SU-DHL-6 (cell line): ENCODE measurements around the gene OR6B2.

Source experiments
- CTCF ChIP-seq: fragments of 200-600 bp; sonication (generic); IDR thresholded peaks from one replicate; pipeline ENCODE4 v1.5.1; 2017; ENCODE audit warnings: antibody characterized with exemption, mild to moderate bottlenecking, low read length, moderate library complexity; ENCODE audit not compliant: insufficient read depth, poor library complexity, severe bottlenecking
- EZH2phosphoT487 ChIP-seq: fragments of 200-600 bp; sonication (generic), shearing (Covaris generic); conservative IDR thresholded peaks from 2 replicates; pipeline ENCODE4 v1.6.1; 2018; ENCODE audit warnings: mild to moderate bottlenecking, antibody characterized with exemption, low read length, moderate library complexity, mixed read lengths

DNA sequence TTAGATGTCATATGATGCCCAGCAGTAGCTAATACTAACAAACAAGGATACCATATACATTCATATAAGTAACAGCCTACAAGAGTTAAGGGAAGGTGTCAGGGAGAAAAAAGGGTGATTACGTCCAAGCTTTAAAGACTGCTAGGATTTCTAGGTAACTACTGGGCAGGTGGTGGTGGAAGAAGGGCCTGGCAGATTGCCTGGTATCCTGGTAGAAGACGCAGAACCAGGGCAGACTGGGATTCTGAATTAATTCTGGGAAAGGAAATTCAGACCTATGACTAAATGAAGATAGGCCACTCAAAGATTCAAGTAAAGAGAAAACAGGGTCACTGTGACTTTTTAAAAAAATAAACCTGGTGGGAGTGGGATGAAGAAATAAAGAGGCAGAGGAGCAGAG, 36.9 kb downstream of the OR6B2 start:
- no peak for TF ChIP-seq CTCF
- no peak for TF ChIP-seq EZH2phosphoT487
